H1 (cell line): ENCODE measurements around the gene POLR3H. TPM values are rescaled to one million over a fixed set of nuclear protein-coding genes. Genes with fewer than 3 reads are reported as not detected.

Experiments
- CTCF ChIA-PET: fragments of 300-600 bp; sonication (Branson Sonifier 250); formaldehyde crosslinking; loops from one replicate; lab custom pipeline; 2021; ENCODE audit not compliant: partially characterized antibody; lab: Charles Lee
- POLR2A ChIA-PET: fragments of 300-600 bp; sonication (Branson Sonifier 250); formaldehyde crosslinking; loops from one replicate; lab custom pipeline; 2021; ENCODE audit warnings: inconsistent platforms; ENCODE audit not compliant: partially characterized antibody; lab: Charles Lee
- DNase-seq, 2 experiments: peaks; one replicate each; pipeline versions ENCODE4 v3.0.0 to v3.0.0-alpha.2; 2010 to 2022; ENCODE audit warnings: low spot score in 2 of 2, low read depth in 1 of 2, mixed read lengths in 1 of 2
- FAIRE-seq: peaks from 2 replicates; lab custom pipeline; 2011; peaks lifted over from hg19 to GRCh38; lab: Jason Lieb, UNC
- H2AFZ ChIP-seq: 2 replicates; pipeline ENCODE4 v1.8.1; 2012; ENCODE audit warnings: low read length, inconsistent platforms
- H2AK5ac ChIP-seq: 2 replicates; pipeline ENCODE4 v1.6.1; 2013; ENCODE audit warnings: low read depth, low read length
- H2BK120ac ChIP-seq: replicated peaks from 2 replicates; pipeline ENCODE3; 2013; ENCODE audit warnings: low read depth, low read length, inconsistent platforms
- H2BK12ac ChIP-seq: 2 replicates; pipeline ENCODE4 v1.6.1; 2013; ENCODE audit warnings: low read depth, low read length
- H2BK15ac ChIP-seq: 2 replicates; pipeline ENCODE4 v1.6.1; 2013; ENCODE audit warnings: low read length
- H2BK20ac ChIP-seq: 2 replicates; pipeline ENCODE4 v1.6.1; 2013; ENCODE audit warnings: low read length
- H2BK5ac ChIP-seq: 2 replicates; pipeline ENCODE4 v1.6.1; 2013; ENCODE audit warnings: low read depth, low read length
- H3K14ac ChIP-seq: 2 replicates; pipeline ENCODE4 v1.6.1; 2013; ENCODE audit warnings: inconsistent platforms; ENCODE audit not compliant: insufficient read length
- H3K18ac ChIP-seq: 2 replicates; pipeline ENCODE4 v1.6.1; 2013; ENCODE audit warnings: low read length; ENCODE audit errors: extremely low read depth
- H3K23ac ChIP-seq: 2 replicates; pipeline ENCODE4 v1.6.1; 2013; ENCODE audit warnings: inconsistent platforms; ENCODE audit not compliant: insufficient read length
- H3K23me2 ChIP-seq: 2 replicates; pipeline ENCODE4 v1.6.1; 2013; ENCODE audit warnings: low read depth, low read length
- H3K27ac ChIP-seq: 2 replicates; pipeline ENCODE4 v1.6.1; 2011; ENCODE audit warnings: low read depth, low read length, inconsistent platforms
- H3K27me3 ChIP-seq, 4 experiments: replicated peaks in 1 of 4; 1 replicate in 1 of 4; 2 replicates in 3 of 4; pipeline versions ENCODE4 v1.6.1 to v1.8.1; 2011 to 2013; ENCODE audit warnings: low read length in 3 of 4, mild to moderate bottlenecking in 3 of 4, inconsistent platforms in 2 of 4, mixed read lengths in 2 of 4, moderate library complexity in 1 of 4; ENCODE audit not compliant: control insufficient read depth in 3 of 4, insufficient read depth in 3 of 4; ENCODE audit errors: extremely low read depth in 1 of 4
- H3K36me3 ChIP-seq, 4 experiments: 2 replicates each; pipeline versions ENCODE4 v1.6.1 to v1.8.1; 2011 to 2013; ENCODE audit warnings: mild to moderate bottlenecking in 4 of 4, low read length in 3 of 4, moderate library complexity in 2 of 4, control low read depth in 1 of 4, inconsistent platforms in 1 of 4; ENCODE audit not compliant: insufficient read depth in 4 of 4, control insufficient read depth in 2 of 4
- H3K4ac ChIP-seq: replicated peaks from 2 replicates; pipeline ENCODE3; 2013; ENCODE audit warnings: low read length, low read depth, mixed read lengths, inconsistent platforms; ENCODE audit not compliant: insufficient read length
- H3K4me1 ChIP-seq, 4 experiments: replicated peaks in 1 of 4; 1 replicate in 1 of 4; 2 replicates in 3 of 4; pipeline versions ENCODE4 v1.6.1 to v1.8.1; 2011 to 2013; ENCODE audit warnings: low read length in 3 of 4, inconsistent platforms in 2 of 4, mixed read lengths in 1 of 4; ENCODE audit not compliant: insufficient read depth in 4 of 4, control insufficient read depth in 3 of 4
- H3K4me2 ChIP-seq, 2 experiments: 2 replicates each; pipeline versions ENCODE4 v1.6.1 to v1.8.1; 2011 to 2013; ENCODE audit warnings: low read depth in 2 of 2, low read length in 2 of 2, control low read depth in 1 of 2, inconsistent platforms in 1 of 2, mild to moderate bottlenecking in 1 of 2; ENCODE audit not compliant: insufficient read depth in 1 of 2
- H3K4me3 ChIP-seq, 4 experiments: fragments of 200-600, 300-600 bp in 1 of 4; sonication (generic), shearing (Covaris generic), sonication (Bioruptor Twin) in 1 of 4; 2 replicates each; pipeline versions ENCODE4 v1.5.1 to v1.8.1; 2011 to 2016; ENCODE audit warnings: low read length in 4 of 4, low read depth in 3 of 4, control low read depth in 2 of 4, inconsistent platforms in 2 of 4, mild to moderate bottlenecking in 2 of 4, mixed read lengths in 1 of 4, moderate library complexity in 1 of 4; ENCODE audit not compliant: insufficient read depth in 2 of 4; ENCODE audit errors: extremely low read depth in 1 of 4
- H3K56ac ChIP-seq: replicated peaks from 2 replicates; pipeline ENCODE3; 2013; ENCODE audit warnings: low read depth, mild to moderate bottlenecking, mixed read lengths, low read length, inconsistent platforms; ENCODE audit not compliant: insufficient read length
- H3K79me1 ChIP-seq: 2 replicates; pipeline ENCODE4 v1.6.1; 2013; ENCODE audit warnings: low read depth, low read length, control low read depth
- H3K79me2 ChIP-seq, 2 experiments: 2 replicates each; pipeline versions ENCODE4 v1.6.1 to v1.8.1; 2012 to 2013; ENCODE audit warnings: low read length in 2 of 2, mild to moderate bottlenecking in 2 of 2, inconsistent platforms in 1 of 2; ENCODE audit not compliant: insufficient read depth in 2 of 2, control insufficient read depth in 1 of 2
- H3K9ac ChIP-seq, 4 experiments: replicated peaks in 1 of 4; 1 replicate in 1 of 4; 2 replicates in 3 of 4; pipeline versions ENCODE4 v1.6.1 to v1.8.1; 2011 to 2013; ENCODE audit warnings: low read depth in 3 of 4, low read length in 3 of 4, control low read depth in 2 of 4, mild to moderate bottlenecking in 2 of 4, moderate library complexity in 2 of 4, inconsistent platforms in 1 of 4; ENCODE audit errors: extremely low read depth in 1 of 4
- H3K9me3 ChIP-seq, 2 experiments: 2 replicates each; pipeline versions ENCODE4 v1.6.1 to v1.8.1; 2012 to 2013; ENCODE audit warnings: mild to moderate bottlenecking in 2 of 2, moderate library complexity in 2 of 2, control low read depth in 1 of 2, inconsistent platforms in 1 of 2, low read depth in 1 of 2, low read length in 1 of 2, mixed read lengths in 1 of 2; ENCODE audit not compliant: insufficient read depth in 2 of 2
- H4K20me1 ChIP-seq, 2 experiments: replicated peaks in 1 of 2; 2 replicates each; pipeline versions ENCODE3 to v1.8.1; 2011 to 2013; ENCODE audit warnings: inconsistent platforms in 2 of 2, low read length in 2 of 2, mild to moderate bottlenecking in 1 of 2; ENCODE audit not compliant: insufficient read depth in 2 of 2, control insufficient read depth in 1 of 2
- H4K5ac ChIP-seq: 2 replicates; pipeline ENCODE4 v1.6.1; 2013; ENCODE audit warnings: low read length, low read depth, mixed read lengths, inconsistent platforms; ENCODE audit not compliant: insufficient read length
- H4K8ac ChIP-seq: 2 replicates; pipeline ENCODE4 v1.8.0; 2013; ENCODE audit warnings: mild to moderate bottlenecking, moderate library complexity, low read length, inconsistent platforms; ENCODE audit not compliant: insufficient read depth; ENCODE audit errors: extremely low read depth
- H4K91ac ChIP-seq: replicated peaks from 2 replicates; pipeline ENCODE3; 2013; ENCODE audit warnings: low read length, mixed read lengths, inconsistent platforms; ENCODE audit not compliant: insufficient read length
- ATF3 ChIP-seq: IDR thresholded peaks from 2 replicates; pipeline ENCODE4 v1.6.1; 2011; ENCODE audit warnings: low read depth, mild to moderate bottlenecking, low read length; ENCODE audit not compliant: insufficient read depth
- E2F6 ChIP-seq: IDR thresholded peaks from 2 replicates; pipeline ENCODE4 v1.6.1; 2012; ENCODE audit warnings: inconsistent platforms
- EP300 ChIP-seq, 2 experiments: IDR thresholded peaks; 1 replicate in 1 of 2; 2 replicates in 1 of 2; pipeline ENCODE4 v1.6.1; 2011 to 2012; ENCODE audit warnings: low read depth in 2 of 2, low read length in 2 of 2, mild to moderate bottlenecking in 2 of 2, borderline replicate concordance in 1 of 2, inconsistent platforms in 1 of 2, moderate library complexity in 1 of 2
- NANOG ChIP-seq: IDR thresholded peaks from 2 replicates; pipeline ENCODE4 v1.6.1; 2011; ENCODE audit warnings: low read length, low read depth, mild to moderate bottlenecking, inconsistent platforms; ENCODE audit not compliant: insufficient read depth, poor library complexity, severe bottlenecking
- RXRA ChIP-seq: IDR thresholded peaks from 2 replicates; pipeline ENCODE4 v1.6.1; 2011; ENCODE audit warnings: low read depth, mild to moderate bottlenecking, low read length, moderate library complexity; ENCODE audit not compliant: insufficient read depth
- TAF1 ChIP-seq: IDR thresholded peaks from 2 replicates; pipeline ENCODE4 v1.6.1; 2011; ENCODE audit warnings: mild to moderate bottlenecking, low read depth, low read length
- TCF12 ChIP-seq: IDR thresholded peaks from 2 replicates; pipeline ENCODE4 v1.6.1; 2011; ENCODE audit warnings: low read depth, mild to moderate bottlenecking, low read length
- WGBS, 2 experiments: shearing (Covaris generic) in 1 of 2; methylation state at CpG; one replicate each; pipeline versions ENCODE4 v1.1.6 to v1.1.7; 2013 to 2015; ENCODE audit warnings: low lambda C conversion rate in 2 of 2, mixed read lengths in 2 of 2, inconsistent platforms in 1 of 2, low coverage in 1 of 2, missing lambda C conversion rate in 1 of 2; ENCODE audit not compliant: insufficient replicate concordance in 2 of 2, insufficient coverage in 1 of 2, insufficient read length in 1 of 2; ENCODE audit errors: extremely low coverage in 1 of 2, missing lambda C conversion rate in 1 of 2; 5-methylcytosine and 5-hydroxymethylcytosine counted together
- polyA plus RNA-seq, 7 experiments: library from polyadenylated mRNA; depleted of rRNA in 3 of 7; stranded (reverse) in 5 of 7; unstranded in 2 of 7; fragments of >200 nt in 5 of 7; fragments of 200-250 nt in 2 of 7; gene quantifications; 1 replicate in 5 of 7; 2 replicates in 1 of 7; 4 replicates in 1 of 7; pipeline versions ENCODE4 v1.2.1 to v1.2.3, GENCODE V29; 2011 to 2013; ENCODE audit warnings: missing spikeins in 2 of 7, mixed read lengths in 2 of 7
- total RNA-seq: library from RNA; stranded (reverse); fragmentation: NEBNext Ultra II Directional; extraction: Animal tissue kit (Norgen Biotek cat#: 25700); gene quantifications from 2 replicates; pipeline ENCODE4 v1.2.1, GENCODE V29; 2021

POLR3H gene
- total and polyA plus RNA-seq, 2 of the 8 experiments (the other 6 are each of a cell fraction or from before 2014, with no cell fraction given) = 29.7 to 39.2 TPM

- no peak overlapping the region for H3K56ac ChIP-seq
- H3K18ac ChIP-seq = no peak overlapping the region
- no peak overlapping the region for H4K8ac ChIP-seq
- no peaks in the 10 kb centered on the region for H3K27me3 ChIP-seq
- FAIRE-seq (no peak), DNase-seq (no peak)
- no peak overlapping the region for H2BK5ac ChIP-seq
- peaks cover 0 to 5% of the 10 kb centered on the region in 2 experiments; a peak in 1 of 4 replicates for H3K79me2 ChIP-seq
- no peak for TF ChIP-seq E2F6
- no peak for TF ChIP-seq NANOG
- TF ChIP-seq EP300 (IDR thresholded peaks at IDR 0.05; ENCODE audit: borderline replicate concordance in 1 of 2, low read depth in 2 of 2, low read length in 2 of 2) = no peak
- TF ChIP-seq ATF3 = no peak
- no peak for TF ChIP-seq TAF1
- no peak for TF ChIP-seq RXRA
- TF ChIP-seq TCF12 = no peak
- no peak overlapping the region for H3K4me3 ChIP-seq
- no peaks in the 10 kb centered on the region for H3K23me2 ChIP-seq
- H3K27ac ChIP-seq = no peak overlapping the region
- CTCF ChIA-PET = interaction anchor here (0.8 to 17.6 kb wide), 9 partner anchors 9 to 95 kb away, joined by 3 to 218 read pairs (median 5); no protein-coding TSS in a partner anchor
- no peak overlapping the region for H3K4ac ChIP-seq
- H2BK20ac ChIP-seq = no peak overlapping the region
- H2BK120ac ChIP-seq = no peak overlapping the region
- H4K91ac ChIP-seq = no peak overlapping the region
- peaks cover 0 to 8% of the 10 kb centered on the region in 2 experiments for H4K20me1 ChIP-seq
- 96% methylated on average over 10 of the region's 10 CpGs; no CpG with 5 or more reads in 1 of the 2 experiments for WGBS, 2 experiments
- H3K14ac ChIP-seq = no peak overlapping the region
- H3K4me2 ChIP-seq = no peak overlapping the region
- no peaks in the 10 kb centered on the region for H3K9me3 ChIP-seq
- POLR2A ChIA-PET = interaction anchor here (0.8 to 3.7 kb wide), 5 partner anchors 12 to 60 kb away, joined by 3 to 16 read pairs (median 5); partner anchors contain the start of genes ACO2, PHF5A and TOB2
- no peaks in the 10 kb centered on the region; the same call in none of the 2 replicates for H3K79me1 ChIP-seq
- no peak overlapping the region for H3K23ac ChIP-seq
- H2AFZ ChIP-seq = no peak overlapping the region
- H3K36me3 ChIP-seq = peaks cover 0 to 10% (median 4%) of the 10 kb centered on the region in 4 experiments; a peak in 5 of 8 replicates
- no peak overlapping the region for H2AK5ac ChIP-seq
- no peaks in the 10 kb centered on the region for H3K4me1 ChIP-seq
- H3K9ac ChIP-seq = no peak overlapping the region
- no peak overlapping the region for H4K5ac ChIP-seq
- H2BK12ac ChIP-seq = no peak overlapping the region
- H2BK15ac ChIP-seq = no peak overlapping the region
These were observed 38.6 kb downstream of the POLR3H start for GRCh38 chr22:41505511-41506220.
